HepG2 (cell line): ENCODE data around the gene ASB16. TPM values are rescaled to one million over a fixed set of nuclear protein-coding genes. Genes with fewer than 3 reads are reported as not detected.

Experiments
- GZF1 ChIP-seq: sonication (generic); formaldehyde crosslinking; IDR thresholded peaks from 2 replicates; pipeline ENCODE4 v1.5.1; 2020; ENCODE audit warnings: mild to moderate bottlenecking, missing genetic modification reagents
- HOXD1 ChIP-seq: sonication (generic); formaldehyde crosslinking; IDR thresholded peaks from 2 replicates; pipeline ENCODE4 v1.5.0; 2020; ENCODE audit warnings: missing genetic modification reagents
- NCOR1 ChIP-seq: fragments of 200-600 bp; sonication (generic); IDR thresholded peaks from 2 replicates; pipeline ENCODE4 v1.7.0; 2017; ENCODE audit warnings: antibody characterized with exemption, low read length, borderline replicate concordance
- PREB ChIP-seq: sonication (generic); formaldehyde crosslinking; IDR thresholded peaks from 2 replicates; pipeline ENCODE4 v1.4.0; 2020; ENCODE audit warnings: missing genetic modification reagents
- ZBTB14 ChIP-seq: sonication (generic); formaldehyde crosslinking; IDR thresholded peaks from 2 replicates; pipeline ENCODE4 v1.4.0; 2020; ENCODE audit warnings: missing genetic modification reagents
- ZNF34 ChIP-seq: sonication (generic); formaldehyde crosslinking; IDR thresholded peaks from 2 replicates; pipeline ENCODE4 v1.4.0; 2020; ENCODE audit warnings: mild to moderate bottlenecking, missing genetic modification reagents, borderline replicate concordance
- polyA plus RNA-seq, 8 experiments: library from polyadenylated mRNA; depleted of rRNA in 3 of 8; stranded (reverse) in 7 of 8; unstranded in 1 of 8; fragments of >200 nt; fragmentation: Illumina TruSeq in 4 of 8; extraction: Trizol in 4 of 8; gene quantifications; 2 replicates each; pipeline versions ENCODE4 v1.2.1 to v1.2.3, GENCODE V29; 2011 to 2016; ENCODE audit warnings: low read depth in 4 of 8, missing spikeins in 1 of 8, mixed read lengths in 1 of 8; ENCODE audit not compliant: insufficient read depth in 1 of 8
- total RNA-seq, 5 experiments: library from RNA; depleted of rRNA; stranded (reverse); fragments of >200 nt; fragmentation: Illumina TruSeq; extraction: Trizol; gene quantifications; 2 replicates each; pipeline ENCODE4 v1.2.3, GENCODE V29; 2016; ENCODE audit warnings: low read depth in 1 of 5
- TF ChIP-seq, protein P1 (sequence below): sonication (generic); formaldehyde crosslinking; IDR thresholded peaks from 2 replicates; pipeline ENCODE4 v1.4.0; 2020; ENCODE audit warnings: missing genetic modification reagents
- TF ChIP-seq, protein P2 (sequence below): sonication (generic); formaldehyde crosslinking; IDR thresholded peaks from one replicate; pipeline ENCODE4 v1.5.1; 2020; ENCODE audit warnings: mild to moderate bottlenecking, missing genetic modification reagents; ENCODE audit errors: not compliant biosample characterization
- TF ChIP-seq, protein P3 (sequence below): sonication (generic); formaldehyde crosslinking; IDR thresholded peaks from 2 replicates; pipeline ENCODE4 v1.4.0; 2020; ENCODE audit warnings: missing genetic modification reagents, borderline replicate concordance

ASB16 gene
- total and polyA plus RNA-seq, 2 of the 13 experiments (the other 11 are each of a cell fraction or from before 2014, with no cell fraction given), result 0.07 TPM; not detected in 1

DNA sequence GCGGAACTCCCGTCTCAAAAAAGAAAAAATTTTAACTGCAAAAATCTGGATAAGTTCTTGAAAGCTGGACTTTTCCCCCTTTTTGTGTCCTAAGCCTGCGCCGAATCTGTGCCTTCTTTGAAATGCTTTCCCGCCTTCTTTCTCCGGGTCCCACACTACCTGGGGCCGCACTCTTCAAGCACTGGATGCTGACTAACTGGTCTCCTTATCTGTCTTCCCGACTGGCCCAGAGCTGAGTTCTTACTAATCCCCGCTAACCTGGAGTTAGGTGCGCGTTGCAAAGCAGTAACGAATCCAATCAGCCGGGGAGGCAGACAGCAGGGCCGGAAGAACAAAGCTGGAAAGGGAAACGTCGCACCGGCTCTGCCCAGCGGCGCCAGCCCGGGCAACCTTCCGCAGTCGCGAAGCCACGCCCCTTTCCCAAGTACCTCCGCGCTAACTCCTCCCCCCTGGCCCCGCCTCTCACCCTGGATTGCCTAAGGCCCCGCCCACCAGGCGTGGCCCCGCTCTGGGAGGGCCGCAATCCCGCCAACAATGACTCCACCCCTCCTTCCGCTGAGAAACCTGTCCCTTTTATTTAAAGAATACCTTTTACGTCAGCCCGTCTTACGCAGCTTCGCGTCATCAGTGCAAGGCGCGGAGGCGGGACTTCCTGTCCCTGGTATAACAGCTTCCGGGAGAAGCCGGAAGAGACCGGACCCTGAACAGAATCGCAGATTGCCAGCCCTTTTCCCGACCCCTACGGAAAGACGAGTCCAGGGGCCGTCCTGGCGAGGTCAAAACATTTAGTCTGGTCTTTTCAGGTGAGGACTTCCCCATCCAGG, 16.0 kb downstream of the ASB16 start, which contains the start of gene TMUB2 (continued):
- TF ChIP-seq HOXD1 (CRISPR knock-in tag), result 0 out of 2 replicates have a peak, but pooled peaks have one; percentile 73
- TF ChIP-seq, protein P1, sequence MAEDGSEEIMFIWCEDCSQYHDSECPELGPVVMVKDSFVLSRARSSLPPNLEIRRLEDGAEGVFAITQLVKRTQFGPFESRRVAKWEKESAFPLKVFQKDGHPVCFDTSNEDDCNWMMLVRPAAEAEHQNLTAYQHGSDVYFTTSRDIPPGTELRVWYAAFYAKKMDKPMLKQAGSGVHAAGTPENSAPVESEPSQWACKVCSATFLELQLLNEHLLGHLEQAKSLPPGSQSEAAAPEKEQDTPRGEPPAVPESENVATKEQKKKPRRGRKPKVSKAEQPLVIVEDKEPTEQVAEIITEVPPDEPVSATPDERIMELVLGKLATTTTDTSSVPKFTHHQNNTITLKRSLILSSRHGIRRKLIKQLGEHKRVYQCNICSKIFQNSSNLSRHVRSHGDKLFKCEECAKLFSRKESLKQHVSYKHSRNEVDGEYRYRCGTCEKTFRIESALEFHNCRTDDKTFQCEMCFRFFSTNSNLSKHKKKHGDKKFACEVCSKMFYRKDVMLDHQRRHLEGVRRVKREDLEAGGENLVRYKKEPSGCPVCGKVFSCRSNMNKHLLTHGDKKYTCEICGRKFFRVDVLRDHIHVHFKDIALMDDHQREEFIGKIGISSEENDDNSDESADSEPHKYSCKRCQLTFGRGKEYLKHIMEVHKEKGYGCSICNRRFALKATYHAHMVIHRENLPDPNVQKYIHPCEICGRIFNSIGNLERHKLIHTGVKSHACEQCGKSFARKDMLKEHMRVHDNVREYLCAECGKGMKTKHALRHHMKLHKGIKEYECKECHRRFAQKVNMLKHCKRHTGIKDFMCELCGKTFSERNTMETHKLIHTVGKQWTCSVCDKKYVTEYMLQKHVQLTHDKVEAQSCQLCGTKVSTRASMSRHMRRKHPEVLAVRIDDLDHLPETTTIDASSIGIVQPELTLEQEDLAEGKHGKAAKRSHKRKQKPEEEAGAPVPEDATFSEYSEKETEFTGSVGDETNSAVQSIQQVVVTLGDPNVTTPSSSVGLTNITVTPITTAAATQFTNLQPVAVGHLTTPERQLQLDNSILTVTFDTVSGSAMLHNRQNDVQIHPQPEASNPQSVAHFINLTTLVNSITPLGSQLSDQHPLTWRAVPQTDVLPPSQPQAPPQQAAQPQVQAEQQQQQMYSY (CRISPR knock-in tag), result 0 out of 2 replicates have a peak, but pooled peaks have one; percentile 58
- TF ChIP-seq, protein P2, sequence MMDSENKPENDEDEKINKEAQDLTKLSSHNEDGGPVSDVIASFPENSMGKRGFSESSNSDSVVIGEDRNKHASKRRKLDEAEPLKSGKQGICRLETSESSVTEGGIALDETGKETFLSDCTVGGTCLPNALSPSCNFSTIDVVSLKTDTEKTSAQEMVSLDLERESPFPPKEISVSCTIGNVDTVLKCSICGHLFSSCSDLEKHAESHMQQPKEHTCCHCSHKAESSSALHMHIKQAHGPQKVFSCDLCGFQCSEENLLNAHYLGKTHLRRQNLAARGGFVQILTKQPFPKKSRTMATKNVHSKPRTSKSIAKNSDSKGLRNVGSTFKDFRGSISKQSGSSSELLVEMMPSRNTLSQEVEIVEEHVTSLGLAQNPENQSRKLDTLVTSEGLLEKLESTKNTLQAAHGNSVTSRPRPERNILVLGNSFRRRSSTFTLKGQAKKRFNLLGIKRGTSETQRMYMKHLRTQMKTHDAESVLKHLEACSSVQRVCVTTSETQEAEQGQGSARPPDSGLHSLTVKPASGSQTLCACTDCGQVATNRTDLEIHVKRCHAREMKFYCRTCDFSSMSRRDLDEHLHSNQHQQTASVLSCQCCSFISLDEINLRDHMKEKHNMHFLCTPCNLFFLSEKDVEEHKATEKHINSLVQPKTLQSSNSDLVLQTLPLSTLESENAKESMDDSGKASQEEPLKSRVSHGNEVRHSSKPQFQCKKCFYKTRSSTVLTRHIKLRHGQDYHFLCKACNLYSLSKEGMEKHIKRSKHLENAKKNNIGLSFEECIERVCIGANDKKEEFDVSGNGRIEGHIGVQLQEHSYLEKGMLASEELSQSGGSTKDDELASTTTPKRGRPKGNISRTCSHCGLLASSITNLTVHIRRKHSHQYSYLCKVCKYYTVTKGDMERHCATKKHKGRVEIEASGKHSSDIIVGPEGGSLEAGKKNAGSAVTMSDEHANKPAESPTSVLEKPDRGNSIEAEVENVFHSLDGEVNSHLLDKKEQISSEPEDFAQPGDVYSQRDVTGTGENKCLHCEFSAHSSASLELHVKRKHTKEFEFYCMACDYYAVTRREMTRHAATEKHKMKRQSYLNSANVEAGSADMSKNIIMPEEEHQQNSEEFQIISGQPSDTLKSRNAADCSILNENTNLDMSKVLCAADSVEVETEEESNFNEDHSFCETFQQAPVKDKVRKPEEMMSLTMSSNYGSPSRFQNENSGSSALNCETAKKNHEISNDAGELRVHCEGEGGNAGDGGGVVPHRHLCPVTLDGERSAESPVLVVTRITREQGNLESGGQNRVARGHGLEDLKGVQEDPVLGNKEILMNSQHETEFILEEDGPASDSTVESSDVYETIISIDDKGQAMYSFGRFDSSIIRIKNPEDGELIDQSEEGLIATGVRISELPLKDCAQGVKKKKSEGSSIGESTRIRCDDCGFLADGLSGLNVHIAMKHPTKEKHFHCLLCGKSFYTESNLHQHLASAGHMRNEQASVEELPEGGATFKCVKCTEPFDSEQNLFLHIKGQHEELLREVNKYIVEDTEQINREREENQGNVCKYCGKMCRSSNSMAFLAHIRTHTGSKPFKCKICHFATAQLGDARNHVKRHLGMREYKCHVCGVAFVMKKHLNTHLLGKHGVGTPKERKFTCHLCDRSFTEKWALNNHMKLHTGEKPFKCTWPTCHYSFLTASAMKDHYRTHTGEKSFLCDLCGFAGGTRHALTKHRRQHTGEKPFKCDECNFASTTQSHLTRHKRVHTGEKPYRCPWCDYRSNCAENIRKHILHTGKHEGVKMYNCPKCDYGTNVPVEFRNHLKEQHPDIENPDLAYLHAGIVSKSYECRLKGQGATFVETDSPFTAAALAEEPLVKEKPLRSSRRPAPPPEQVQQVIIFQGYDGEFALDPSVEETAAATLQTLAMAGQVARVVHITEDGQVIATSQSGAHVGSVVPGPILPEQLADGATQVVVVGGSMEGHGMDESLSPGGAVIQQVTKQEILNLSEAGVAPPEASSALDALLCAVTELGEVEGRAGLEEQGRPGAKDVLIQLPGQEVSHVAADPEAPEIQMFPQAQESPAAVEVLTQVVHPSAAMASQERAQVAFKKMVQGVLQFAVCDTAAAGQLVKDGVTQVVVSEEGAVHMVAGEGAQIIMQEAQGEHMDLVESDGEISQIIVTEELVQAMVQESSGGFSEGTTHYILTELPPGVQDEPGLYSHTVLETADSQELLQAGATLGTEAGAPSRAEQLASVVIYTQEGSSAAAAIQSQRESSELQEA (CRISPR knock-in tag), result no peak
- TF ChIP-seq GZF1 (CRISPR knock-in tag), result 0 out of 2 replicates have a peak, but pooled peaks have one; percentile 31
- peak; percentile 69; the same call in 1 of the 2 replicates for TF ChIP-seq ZBTB14 (CRISPR knock-in tag)
- no peak; the same call in 1 of the 2 replicates for TF ChIP-seq NCOR1
- peak; percentile 70; the same call in 1 of the 2 replicates for TF ChIP-seq ZNF34
- TF ChIP-seq, protein P3, sequence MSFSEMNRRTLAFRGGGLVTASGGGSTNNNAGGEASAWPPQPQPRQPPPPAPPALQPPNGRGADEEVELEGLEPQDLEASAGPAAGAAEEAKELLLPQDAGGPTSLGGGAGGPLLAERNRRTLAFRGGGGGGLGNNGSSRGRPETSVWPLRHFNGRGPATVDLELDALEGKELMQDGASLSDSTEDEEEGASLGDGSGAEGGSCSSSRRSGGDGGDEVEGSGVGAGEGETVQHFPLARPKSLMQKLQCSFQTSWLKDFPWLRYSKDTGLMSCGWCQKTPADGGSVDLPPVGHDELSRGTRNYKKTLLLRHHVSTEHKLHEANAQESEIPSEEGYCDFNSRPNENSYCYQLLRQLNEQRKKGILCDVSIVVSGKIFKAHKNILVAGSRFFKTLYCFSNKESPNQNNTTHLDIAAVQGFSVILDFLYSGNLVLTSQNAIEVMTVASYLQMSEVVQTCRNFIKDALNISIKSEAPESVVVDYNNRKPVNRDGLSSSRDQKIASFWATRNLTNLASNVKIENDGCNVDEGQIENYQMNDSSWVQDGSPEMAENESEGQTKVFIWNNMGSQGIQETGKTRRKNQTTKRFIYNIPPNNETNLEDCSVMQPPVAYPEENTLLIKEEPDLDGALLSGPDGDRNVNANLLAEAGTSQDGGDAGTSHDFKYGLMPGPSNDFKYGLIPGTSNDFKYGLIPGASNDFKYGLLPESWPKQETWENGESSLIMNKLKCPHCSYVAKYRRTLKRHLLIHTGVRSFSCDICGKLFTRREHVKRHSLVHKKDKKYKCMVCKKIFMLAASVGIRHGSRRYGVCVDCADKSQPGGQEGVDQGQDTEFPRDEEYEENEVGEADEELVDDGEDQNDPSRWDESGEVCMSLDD (CRISPR knock-in tag), result 0 out of 2 replicates have a peak, but pooled peaks have one; percentile 36
- 0 out of 2 replicates have a peak, but pooled peaks have one; percentile 29 for TF ChIP-seq PREB (CRISPR knock-in tag)
